Mesenchymal stem cell (in vitro differentiated cells and primary cell): ENCODE data around the gene ELK3.

Source experiments
- DNase-seq: peaks from one replicate; pipeline ENCODE4 v3.0.0-alpha.2; 2013
- H2AFZ ChIP-seq: one replicate; pipeline ENCODE4 v1.6.1; 2013; ENCODE audit warnings: low read depth, mild to moderate bottlenecking, control low read depth, inconsistent platforms, low read length, moderate library complexity
- H2AK5ac ChIP-seq: 2 replicates; pipeline ENCODE4 v1.6.1; 2013; ENCODE audit warnings: low read length, moderate library complexity, mild to moderate bottlenecking, inconsistent platforms; ENCODE audit not compliant: severe bottlenecking
- H2BK120ac ChIP-seq: one replicate; pipeline ENCODE4 v1.6.1; 2013; ENCODE audit warnings: low read depth, mild to moderate bottlenecking, inconsistent platforms, low read length, moderate library complexity
- H2BK12ac ChIP-seq, 2 experiments: one replicate each; pipeline ENCODE4 v1.6.1; 2013; ENCODE audit warnings: inconsistent platforms in 2 of 2, low read length in 2 of 2, mild to moderate bottlenecking in 2 of 2, moderate library complexity in 2 of 2, control low read depth in 1 of 2
- H2BK15ac ChIP-seq: one replicate; pipeline ENCODE4 v1.6.1; 2013; ENCODE audit warnings: mild to moderate bottlenecking, low read depth, inconsistent platforms; ENCODE audit not compliant: poor library complexity, severe bottlenecking
- H2BK5ac ChIP-seq: 2 replicates; pipeline ENCODE4 v1.6.1; 2013; ENCODE audit warnings: low read depth, mild to moderate bottlenecking, low read length, control low read depth, inconsistent platforms; ENCODE audit not compliant: poor library complexity, severe bottlenecking
- H3K14ac ChIP-seq, 2 experiments: one replicate each; pipeline ENCODE4 v1.6.1; 2013; ENCODE audit warnings: inconsistent platforms in 2 of 2, low read length in 2 of 2, control low read depth in 1 of 2, mild to moderate bottlenecking in 1 of 2, moderate library complexity in 1 of 2
- H3K18ac ChIP-seq, 2 experiments: one replicate each; pipeline ENCODE4 v1.6.1; 2013; ENCODE audit warnings: inconsistent platforms in 2 of 2, low read length in 2 of 2, control low read depth in 1 of 2, low read depth in 1 of 2, mild to moderate bottlenecking in 1 of 2
- H3K23ac ChIP-seq, 2 experiments: one replicate each; pipeline ENCODE4 v1.6.1; 2013; ENCODE audit warnings: inconsistent platforms in 2 of 2, low read length in 2 of 2, mild to moderate bottlenecking in 2 of 2, moderate library complexity in 2 of 2, control low read depth in 1 of 2
- H3K27ac ChIP-seq: 2 replicates; pipeline ENCODE4 v1.5.1; 2013; ENCODE audit warnings: mild to moderate bottlenecking, moderate library complexity, low read length, control low read depth, inconsistent platforms; ENCODE audit not compliant: poor library complexity, severe bottlenecking
- H3K27me3 ChIP-seq, 2 experiments: 2 replicates each; pipeline versions ENCODE4 v1.6.1 to v1.7.0; 2013; ENCODE audit warnings: low read length in 2 of 2, mild to moderate bottlenecking in 2 of 2, moderate library complexity in 2 of 2, control low read depth in 1 of 2, inconsistent platforms in 1 of 2; ENCODE audit not compliant: control insufficient read depth in 1 of 2, insufficient read depth in 1 of 2
- H3K36me3 ChIP-seq, 2 experiments: 2 replicates each; pipeline versions ENCODE4 v1.6.1 to v1.7.0; 2013; ENCODE audit warnings: low read length in 2 of 2, control low read depth in 1 of 2, inconsistent platforms in 1 of 2, low read depth in 1 of 2, mild to moderate bottlenecking in 1 of 2; ENCODE audit not compliant: insufficient read depth in 2 of 2, control insufficient read depth in 1 of 2
- H3K4ac ChIP-seq, 2 experiments: one replicate each; pipeline ENCODE4 v1.6.1; 2013; ENCODE audit warnings: inconsistent platforms in 2 of 2, low read length in 2 of 2, mild to moderate bottlenecking in 2 of 2, moderate library complexity in 2 of 2, control low read depth in 1 of 2, low read depth in 1 of 2
- H3K4me1 ChIP-seq: 2 replicates; pipeline ENCODE4 v1.6.1; 2013; ENCODE audit warnings: low read depth, low read length, control low read depth; ENCODE audit not compliant: control insufficient read depth, insufficient read depth
- H3K4me2 ChIP-seq: 2 replicates; pipeline ENCODE4 v1.6.1; 2013; ENCODE audit warnings: low read length, mild to moderate bottlenecking, inconsistent platforms; ENCODE audit not compliant: poor library complexity, severe bottlenecking
- H3K4me3 ChIP-seq, 2 experiments: 2 replicates each; pipeline versions ENCODE4 v1.5.1 to v1.7.0; 2013; ENCODE audit warnings: low read length in 2 of 2, mild to moderate bottlenecking in 2 of 2, control low read depth in 1 of 2, low read depth in 1 of 2; ENCODE audit not compliant: insufficient read depth in 1 of 2
- H3K79me1 ChIP-seq: replicated peaks from 2 replicates; pipeline ENCODE4 v1.6.1; 2013; ENCODE audit warnings: mild to moderate bottlenecking, control low read depth, low read length, inconsistent platforms; ENCODE audit not compliant: poor library complexity, severe bottlenecking
- H3K9ac ChIP-seq: 2 replicates; pipeline ENCODE4 v1.7.0; 2013; ENCODE audit warnings: mild to moderate bottlenecking, low read length, moderate library complexity
- H3K9me3 ChIP-seq: 2 replicates; pipeline ENCODE4 v1.7.0; 2013; ENCODE audit warnings: mild to moderate bottlenecking, low read length; ENCODE audit not compliant: control insufficient read depth
- H4K8ac ChIP-seq: one replicate; pipeline ENCODE4 v1.6.1; 2013; ENCODE audit warnings: inconsistent platforms, mild to moderate bottlenecking, low read length, moderate library complexity
- H4K91ac ChIP-seq: one replicate; pipeline ENCODE4 v1.6.1; 2013; ENCODE audit warnings: mild to moderate bottlenecking, low read length, inconsistent platforms
- WGBS: methylation state at CpG from one replicate; pipeline ENCODE4 v1.1.7; 2013; ENCODE audit warnings: mixed read lengths; 5-methylcytosine and 5-hydroxymethylcytosine counted together

Gene ELK3

DNA sequence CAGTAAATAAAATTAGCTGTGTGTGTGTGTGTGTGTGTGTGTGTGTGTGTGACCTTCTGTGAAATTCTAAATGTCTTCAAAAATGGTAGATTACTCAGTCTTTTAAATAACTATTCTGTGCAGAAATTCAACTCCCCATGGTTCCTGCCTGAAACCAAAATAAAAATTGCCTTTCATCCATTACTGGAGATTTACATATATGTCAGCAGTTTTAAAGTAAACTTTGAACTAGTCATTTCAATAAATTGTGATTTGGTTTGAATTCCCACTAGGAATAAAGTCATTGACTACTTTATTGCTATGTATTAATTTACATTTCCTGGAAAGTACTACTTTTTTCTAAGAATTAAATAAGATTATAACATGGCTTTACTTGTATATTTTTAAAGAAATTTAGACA, 5.3 kb downstream of the ELK3 start:
- Histone ChIP-seq H3K18ac (no peak overlapping the region), H3K4me1 (peaks cover 7% of the 10 kb centered on the region), H3K4me3 (peak overlapping the region in 1 of 2 experiments; percentile 41), H2BK12ac (no peak overlapping the region), H3K9ac (peak overlapping the region; percentile 98), H3K27me3 (no peaks in the 10 kb centered on the region), H4K8ac (no peak overlapping the region), H3K9me3 (no peaks in the 10 kb centered on the region), H3K79me1 (peaks cover 3% of the 10 kb centered on the region), H2BK120ac (no peak overlapping the region), H2BK15ac (no peak overlapping the region), H3K4me2 (no peak overlapping the region), H2BK5ac (no peak overlapping the region), H3K27ac (peak overlapping the region; percentile 89), H4K91ac (no peak overlapping the region), H3K4ac (no peak overlapping the region), H2AFZ (no peak overlapping the region), H3K36me3 (peaks cover 6 to 7% of the 10 kb centered on the region in 2 experiments), H3K14ac (no peak overlapping the region), H2AK5ac (no peak overlapping the region), H3K23ac (no peak overlapping the region)
- DNase-seq = no peak

DNA sequence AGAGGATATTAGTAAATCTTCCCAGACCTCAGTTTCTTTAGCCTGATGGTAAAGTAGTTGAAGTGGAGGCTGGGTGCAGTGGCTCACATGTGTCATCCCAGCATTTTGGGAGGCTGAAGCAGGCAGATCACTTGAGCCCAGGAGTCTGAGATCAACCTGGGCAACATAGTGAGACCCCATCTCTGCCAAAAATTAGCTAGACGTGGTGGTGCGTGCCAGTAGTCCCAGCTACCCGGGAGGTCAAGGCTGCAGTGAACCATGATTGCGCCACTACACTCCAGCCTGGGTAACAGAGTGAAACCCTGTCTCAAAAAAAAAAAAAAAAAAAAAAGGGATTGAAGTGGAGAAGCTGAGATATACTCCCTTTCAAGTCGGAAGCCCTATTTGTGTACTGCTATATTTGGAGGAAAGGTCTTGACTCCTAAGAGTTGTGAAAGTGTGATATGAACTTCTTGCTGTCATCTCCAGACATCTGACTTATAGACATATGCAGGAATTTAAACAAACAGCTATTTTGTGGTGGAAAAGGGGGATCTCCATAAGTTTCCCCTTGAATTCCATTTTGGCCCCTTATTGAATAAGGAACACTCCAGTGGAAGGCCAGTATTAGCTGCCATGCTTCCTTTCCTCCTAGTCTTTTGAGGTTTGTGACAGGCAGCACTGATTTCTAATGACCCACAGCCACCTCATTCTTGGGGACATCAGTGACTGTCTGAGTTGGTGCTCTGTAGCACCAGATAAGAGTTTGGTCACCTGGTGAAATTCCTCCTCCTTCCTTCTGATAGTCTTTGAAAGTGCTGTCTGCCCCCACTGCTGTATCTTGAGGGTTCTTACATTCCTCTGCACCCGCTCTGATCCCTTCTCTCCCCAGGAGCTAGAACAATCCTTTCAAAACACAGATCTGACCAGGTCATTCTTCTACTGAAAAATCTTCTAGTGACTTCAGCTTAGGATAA, 7.4 kb downstream of the ELK3 start:
- H2AFZ ChIP-seq = no peak overlapping the region
- H2BK12ac ChIP-seq = no peak overlapping the region
- H3K23ac ChIP-seq = no peak overlapping the region
- H2AK5ac ChIP-seq = no peak overlapping the region
- no peak overlapping the region for H3K4ac ChIP-seq
- peaks cover 6 to 22% of the 10 kb centered on the region in 2 experiments for H3K36me3 ChIP-seq
- DNase-seq = peak; percentile 11
- no peak overlapping the region for H2BK15ac ChIP-seq
- no peak overlapping the region for H3K4me3 ChIP-seq
- H2BK120ac ChIP-seq = no peak overlapping the region
- no peak overlapping the region for H3K9ac ChIP-seq
- H3K18ac ChIP-seq = no peak overlapping the region
- no peak overlapping the region for H3K14ac ChIP-seq
- WGBS = 96% methylated on average over 6 of the region's 6 CpGs
- no peak overlapping the region for H4K8ac ChIP-seq
- H3K27me3 ChIP-seq = no peaks in the 10 kb centered on the region
- H3K79me1 ChIP-seq = peaks cover 2% of the 10 kb centered on the region
- no peak overlapping the region for H3K27ac ChIP-seq
- H2BK5ac ChIP-seq = no peak overlapping the region
- H3K4me2 ChIP-seq = no peak overlapping the region
- H3K4me1 ChIP-seq = peaks cover 7% of the 10 kb centered on the region
- H4K91ac ChIP-seq = peak overlapping the region; percentile 8
- H3K9me3 ChIP-seq = no peaks in the 10 kb centered on the region

DNA sequence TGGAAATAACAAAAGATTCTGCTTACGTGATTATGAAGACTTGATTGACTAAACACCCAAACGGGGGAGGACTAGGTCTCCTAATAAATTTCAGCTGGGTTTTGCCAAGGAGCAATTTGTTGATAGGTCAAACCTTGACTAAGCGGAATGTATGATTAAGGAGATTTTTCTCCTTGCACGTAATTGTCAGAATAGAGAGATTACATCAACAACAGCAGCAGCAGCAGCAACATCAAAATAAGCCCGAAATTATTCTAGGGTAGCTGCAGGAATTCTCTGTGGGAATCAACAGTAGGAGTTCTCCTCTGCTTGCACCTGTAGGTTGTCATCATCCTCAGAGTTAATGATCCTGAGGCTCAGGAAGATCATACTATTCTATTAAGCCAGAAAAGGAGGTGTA, 10.2 kb downstream of the ELK3 start:
- 100% methylated on average over 3 of the region's 5 CpGs for WGBS
- no peak overlapping the region for H3K14ac ChIP-seq

DNA sequence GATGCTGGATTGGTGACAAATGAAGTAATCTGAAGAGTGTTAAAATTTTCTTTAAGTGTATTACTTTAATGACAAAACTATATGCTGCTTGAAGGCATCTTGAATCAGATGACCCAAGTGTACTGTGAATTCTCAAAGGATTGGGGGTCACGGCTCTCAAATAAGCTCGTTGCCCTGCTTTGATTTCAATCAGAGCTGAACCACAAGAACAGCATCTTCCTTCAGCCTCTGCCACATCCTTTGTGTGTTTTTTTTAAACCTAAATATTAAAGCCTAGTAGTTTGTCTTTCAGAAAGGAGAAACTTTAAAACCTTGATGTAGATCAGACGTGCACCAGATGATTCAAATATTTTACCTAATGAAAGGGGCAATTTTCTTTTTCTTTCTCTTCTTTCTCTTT, 11.7 kb downstream of the ELK3 start:
- DNase-seq = no peak
- H3K27me3 ChIP-seq = no peaks in the 10 kb centered on the region
- H4K8ac ChIP-seq = no peak overlapping the region
- 67% methylated on average over 2 of the region's 3 CpGs for WGBS
- no peak overlapping the region for H3K4me2 ChIP-seq
- H3K9ac ChIP-seq = no peak overlapping the region
- H2BK5ac ChIP-seq = no peak overlapping the region
- no peak overlapping the region for H2BK15ac ChIP-seq
- H3K4me1 ChIP-seq = peaks cover 14% of the 10 kb centered on the region
- H2BK12ac ChIP-seq = no peak overlapping the region
- no peak overlapping the region for H3K27ac ChIP-seq
- no peak overlapping the region for H3K23ac ChIP-seq
- no peak overlapping the region for H4K91ac ChIP-seq
- H2AK5ac ChIP-seq = no peak overlapping the region
- H3K4ac ChIP-seq = no peak overlapping the region
- no peak overlapping the region for H3K18ac ChIP-seq
- no peak overlapping the region for H2AFZ ChIP-seq
- no peaks in the 10 kb centered on the region for H3K9me3 ChIP-seq
- H3K14ac ChIP-seq = no peak overlapping the region
- peaks cover 5% of the 10 kb centered on the region for H3K79me1 ChIP-seq
- H3K4me3 ChIP-seq = no peak overlapping the region
- H3K36me3 ChIP-seq = peaks cover 9 to 28% of the 10 kb centered on the region in 2 experiments
- no peak overlapping the region for H2BK120ac ChIP-seq

More for the DNA sequence above, 10.2 kb downstream of the ELK3 start:
- no peaks in the 10 kb centered on the region for H3K27me3 ChIP-seq
- H2BK12ac ChIP-seq = no peak overlapping the region
- no peaks in the 10 kb centered on the region for H3K9me3 ChIP-seq
- H3K4me2 ChIP-seq = no peak overlapping the region
- DNase-seq = no peak
- H2BK120ac ChIP-seq = no peak overlapping the region
- H2BK5ac ChIP-seq = no peak overlapping the region
- H4K91ac ChIP-seq = no peak overlapping the region
- no peak overlapping the region for H2AFZ ChIP-seq
- H4K8ac ChIP-seq = no peak overlapping the region
- no peak overlapping the region for H3K4ac ChIP-seq
- H3K79me1 ChIP-seq = peaks cover 2% of the 10 kb centered on the region
- peaks cover 6 to 24% of the 10 kb centered on the region in 2 experiments for H3K36me3 ChIP-seq
- H2BK15ac ChIP-seq = no peak overlapping the region
- H3K23ac ChIP-seq = no peak overlapping the region
- H3K18ac ChIP-seq = no peak overlapping the region
- peaks cover 13% of the 10 kb centered on the region for H3K4me1 ChIP-seq
- H3K4me3 ChIP-seq = no peak overlapping the region
- H2AK5ac ChIP-seq = no peak overlapping the region
- no peak overlapping the region for H3K27ac ChIP-seq
- H3K9ac ChIP-seq = no peak overlapping the region
